Putamen (tissue), 1 donor: ENCODE measurements around the gene HDAC1.
"Not testable (repeated sequence)": the region's sequence is repeated elsewhere in the genome, so short reads cannot be mapped to it uniquely, and the experiment has no call there.

Source experiments
- DNase-seq: peaks from one replicate; pipeline ENCODE4 v3.0.0-alpha.2; 2016; ENCODE audit warnings: low spot score

The HDAC1 gene

GRCh38 chr1:32349211-32349708 lies 57.4 kb downstream of the HDAC1 start:
- no peak for DNase-seq

- DNase-seq: no peak
Measured at GRCh38 chr1:32350785-32351398, 59.0 kb downstream of the HDAC1 start.

GRCh38 chr1:32351399-32352238 lies 59.7 kb downstream of the HDAC1 start:
- peak; percentile 93 for DNase-seq

DNA sequence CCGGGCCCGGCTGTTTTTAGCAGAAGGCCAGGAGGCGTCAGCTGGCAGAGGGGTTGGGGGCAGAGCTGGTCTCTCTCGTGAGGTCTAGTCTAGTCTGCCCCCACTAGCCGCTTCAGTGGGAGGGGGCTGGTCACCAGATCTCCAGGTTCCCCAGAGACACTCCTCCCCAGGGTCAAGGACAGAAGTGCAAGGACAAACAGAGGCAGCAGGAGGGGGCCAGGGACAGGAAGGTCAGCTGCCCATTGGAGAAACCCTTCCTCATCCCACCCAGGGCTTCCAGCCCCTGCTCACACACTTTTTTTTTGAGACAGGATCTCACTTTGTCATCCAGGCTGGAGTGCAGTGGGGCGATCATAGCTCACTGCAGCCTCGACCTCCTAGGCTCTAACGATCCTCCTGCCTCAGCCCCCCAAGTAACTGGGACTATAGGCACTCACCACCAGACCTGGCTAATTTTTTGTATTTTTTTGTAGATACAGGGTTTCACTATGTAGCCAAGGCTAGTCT lies 60.4 kb downstream of the HDAC1 start:
- DNase-seq: no peak

GRCh38 chr1:32352831-32353383 lies 61.0 kb downstream of the HDAC1 start:
- no peak for DNase-seq

DNA sequence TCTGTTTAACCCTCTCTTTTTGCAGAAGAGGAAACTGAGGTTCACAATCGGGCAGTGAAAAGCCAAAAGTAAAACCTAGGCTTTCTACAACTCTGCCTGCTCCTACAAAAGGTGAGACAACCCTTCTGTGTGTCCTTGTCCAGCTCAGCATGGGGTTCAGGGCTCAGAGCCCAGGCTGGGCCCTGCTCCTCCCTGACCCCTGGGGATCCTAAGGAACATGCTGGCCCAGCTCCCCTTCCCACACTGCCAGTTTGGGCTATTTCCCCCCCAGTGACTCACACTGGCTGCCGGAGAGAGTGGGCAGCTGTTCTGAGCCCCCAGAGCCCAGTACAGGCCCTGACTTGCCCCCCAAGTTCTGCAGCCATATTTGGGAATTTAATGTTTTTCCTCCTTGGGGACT lies 61.5 kb downstream of the HDAC1 start:
- no peak for DNase-seq

GRCh38 chr1:32353886-32354570 lies 62.1 kb downstream of the HDAC1 start:
- DNase-seq: no peak

GRCh38 chr1:32355778-32356177 lies 63.9 kb downstream of the HDAC1 start:
- not testable (repeated sequence) for DNase-seq

DNA sequence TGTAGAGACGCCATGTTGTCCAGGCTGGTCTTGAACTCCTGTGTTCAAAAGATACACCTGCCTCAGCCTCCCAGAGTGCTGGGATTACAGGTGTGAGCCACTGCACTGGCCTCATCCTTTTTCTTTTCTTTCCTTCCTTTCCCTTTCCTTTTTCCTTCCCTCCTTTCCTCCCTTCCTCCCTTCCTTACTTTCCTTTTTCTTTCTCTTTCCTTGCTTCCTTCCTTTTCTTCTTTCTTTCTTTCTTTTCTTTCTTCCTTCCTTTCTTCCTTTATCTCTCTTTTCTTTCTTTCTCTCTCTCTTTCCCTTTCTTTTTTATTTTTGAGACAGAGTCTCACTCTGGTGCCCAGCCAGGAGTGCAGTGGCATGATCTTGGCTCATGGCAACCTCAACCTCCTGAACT lies 64.6 kb downstream of the HDAC1 start:
- no peak for DNase-seq

DNA sequence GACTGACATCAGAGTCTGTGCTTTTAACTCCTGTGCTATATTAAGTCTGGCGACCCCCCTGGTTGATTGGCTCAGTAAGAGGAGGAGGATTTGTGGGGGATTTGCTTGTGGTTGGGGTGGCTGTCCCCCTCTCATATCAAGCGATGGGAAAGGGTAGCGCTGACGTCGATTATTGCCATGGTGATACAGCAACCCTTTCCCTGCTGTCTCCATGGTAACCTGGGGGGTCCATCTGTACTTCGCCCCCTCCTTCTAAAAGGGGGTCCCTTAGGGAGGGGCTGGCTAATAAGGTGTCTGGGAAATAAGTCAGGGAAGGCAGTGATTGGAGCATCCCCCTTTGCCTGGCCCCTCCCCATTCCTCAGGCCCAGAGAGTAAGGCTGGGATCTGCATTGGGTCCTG lies 65.7 kb downstream of the HDAC1 start:
- no peak for DNase-seq

- DNase-seq: no peak
Measured at GRCh38 chr1:32358435-32358834, 66.6 kb downstream of the HDAC1 start.

GRCh38 chr1:32361308-32361673 lies 69.4 kb downstream of the HDAC1 start:
- no peak for DNase-seq

DNA sequence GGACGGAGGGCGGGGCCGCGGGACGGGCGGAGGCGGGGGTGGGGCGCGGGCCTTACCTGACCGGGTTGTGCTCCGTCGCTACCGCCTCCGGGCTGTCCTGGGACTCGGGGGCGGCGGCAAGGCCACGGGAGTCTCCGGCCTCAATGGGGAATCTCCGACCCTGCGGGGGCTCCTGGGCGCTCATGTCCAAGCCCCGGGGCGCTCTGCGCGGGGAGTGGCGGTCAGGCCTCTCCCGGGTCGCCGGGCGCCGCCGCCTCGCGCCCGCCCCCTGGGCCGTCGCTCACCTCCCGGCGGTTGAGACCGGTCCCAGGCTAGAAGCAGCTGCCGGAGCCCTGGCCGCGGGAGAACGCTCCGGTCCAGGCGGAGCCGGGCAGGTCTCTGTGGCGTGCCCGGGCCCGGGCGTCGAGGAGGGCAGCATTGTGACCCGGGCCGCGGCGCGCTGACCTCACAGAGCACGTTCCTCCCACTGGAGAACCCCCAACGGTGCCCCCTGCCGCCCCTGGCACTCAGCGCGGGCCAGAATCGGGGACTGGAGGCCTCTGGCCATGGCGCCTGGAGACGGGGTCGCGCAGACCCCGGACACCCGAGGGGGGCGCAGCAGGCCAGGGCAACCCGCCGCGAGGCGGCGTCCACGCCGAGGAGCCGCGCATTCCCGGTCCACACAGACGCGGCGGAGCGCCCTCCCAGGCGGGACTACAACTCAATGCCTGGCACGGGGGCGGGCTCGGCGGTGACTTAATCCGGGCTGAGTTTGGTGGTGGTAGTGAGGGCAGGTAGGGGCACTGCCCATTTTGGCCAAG lies 70.0 kb downstream of the HDAC1 start:
- peak; percentile 61 for DNase-seq

DNA sequence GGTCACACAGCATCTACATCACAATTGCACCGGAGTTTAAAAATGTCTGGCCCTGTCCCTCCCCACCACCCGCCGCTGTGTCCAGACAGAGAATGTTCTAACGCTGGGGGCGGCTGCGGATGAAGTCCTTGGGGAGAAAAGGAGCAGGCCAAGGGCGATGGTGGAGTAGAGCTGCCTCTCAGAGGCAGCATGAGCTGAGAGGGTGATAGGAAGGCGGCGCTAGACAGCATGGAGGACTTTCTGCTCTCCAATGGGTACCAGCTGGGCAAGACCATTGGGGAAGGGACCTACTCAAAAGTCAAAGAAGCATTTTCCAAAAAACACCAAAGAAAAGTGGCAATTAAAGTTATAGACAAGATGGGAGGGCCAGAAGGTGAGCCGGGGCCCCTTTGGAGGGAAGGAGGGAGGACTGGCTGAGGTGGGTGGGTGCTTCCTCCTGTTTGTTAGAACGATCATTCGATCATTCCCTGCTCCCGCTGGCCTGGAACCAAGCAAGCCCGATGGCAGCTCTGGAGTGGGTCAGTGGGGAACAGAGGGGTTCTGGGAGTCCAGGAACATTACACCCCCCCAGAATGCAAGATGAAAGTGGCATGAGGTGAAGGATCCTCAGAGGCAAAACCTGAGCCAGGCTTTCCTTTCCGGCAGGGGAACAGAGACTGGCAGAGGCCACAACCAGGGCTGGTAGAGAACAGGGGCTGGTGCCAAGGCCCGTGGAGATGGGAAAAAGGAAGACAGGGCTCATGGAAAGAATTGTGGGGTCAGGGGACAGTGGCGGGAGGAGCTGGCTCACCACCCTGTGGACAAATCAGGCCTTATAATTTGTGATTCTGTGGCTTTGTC lies 70.8 kb downstream of the HDAC1 start, which contains the start of the genes FAM229A and TSSK3:
TSS of gene FAM229A (minus strand) at position 12 of the 840 bp plus-strand sequence. CDS start 394 bp downstream, outside the sequence.
TSS of gene TSSK3 (plus strand) at position 66 of the 840 bp plus-strand sequence. CDS start at position 229, 163 bp downstream.
- DNase-seq: no peak

DNA sequence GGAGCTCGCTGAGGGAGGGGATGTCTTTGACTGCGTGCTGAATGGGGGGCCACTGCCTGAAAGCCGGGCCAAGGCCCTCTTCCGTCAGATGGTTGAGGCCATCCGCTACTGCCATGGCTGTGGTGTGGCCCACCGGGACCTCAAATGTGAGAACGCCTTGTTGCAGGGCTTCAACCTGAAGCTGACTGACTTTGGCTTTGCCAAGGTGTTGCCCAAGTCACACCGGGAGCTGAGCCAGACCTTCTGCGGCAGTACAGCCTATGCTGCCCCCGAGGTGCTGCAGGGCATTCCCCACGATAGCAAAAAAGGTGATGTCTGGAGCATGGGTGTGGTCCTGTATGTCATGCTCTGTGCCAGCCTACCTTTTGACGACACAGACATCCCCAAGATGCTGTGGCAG lies 71.8 kb downstream of the HDAC1 start:
- no peak for DNase-seq

DNA sequence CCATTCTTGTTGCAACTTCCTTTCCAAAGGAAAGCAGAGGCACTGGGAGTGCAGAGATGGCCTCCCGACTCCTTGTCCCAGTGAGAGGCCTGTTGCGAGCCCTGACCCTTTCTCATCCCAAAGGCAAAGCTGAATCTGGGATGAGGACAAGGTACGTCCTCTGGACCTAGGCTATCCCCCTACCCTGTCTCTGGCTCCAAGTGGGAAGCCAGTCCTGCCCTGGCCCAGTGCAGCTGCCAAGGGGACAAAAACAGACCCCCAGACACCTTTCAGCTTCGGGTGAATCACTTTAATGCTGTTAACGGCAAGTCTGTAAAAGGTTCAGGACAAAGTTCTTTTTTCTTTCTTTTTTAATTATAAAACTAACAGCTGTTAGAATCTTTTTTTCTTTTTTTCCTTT lies 73.0 kb downstream of the HDAC1 start:
- DNase-seq: no peak

GRCh38 chr1:32365445-32365844 lies 73.6 kb downstream of the HDAC1 start:
- DNase-seq: no peak

- no peak for DNase-seq
Measured at GRCh38 chr1:32367912-32368635, 76.2 kb downstream of the HDAC1 start.

GRCh38 chr1:32372149-32372756 lies 80.4 kb downstream of the HDAC1 start:
- no peak for DNase-seq
